GM19238 (cell line): Measurements from ENCODE around the gene TTC7B.
A peak's percentile ranks its signal among the peaks of the same experiment; 100 is the strongest.

Source experiments
- DNase-seq: peaks from one replicate; pipeline ENCODE4 v3.0.0; 2011; ENCODE audit warnings: low spot score; ENCODE audit not compliant: insufficient read length

Gene TTC7B

DNA sequence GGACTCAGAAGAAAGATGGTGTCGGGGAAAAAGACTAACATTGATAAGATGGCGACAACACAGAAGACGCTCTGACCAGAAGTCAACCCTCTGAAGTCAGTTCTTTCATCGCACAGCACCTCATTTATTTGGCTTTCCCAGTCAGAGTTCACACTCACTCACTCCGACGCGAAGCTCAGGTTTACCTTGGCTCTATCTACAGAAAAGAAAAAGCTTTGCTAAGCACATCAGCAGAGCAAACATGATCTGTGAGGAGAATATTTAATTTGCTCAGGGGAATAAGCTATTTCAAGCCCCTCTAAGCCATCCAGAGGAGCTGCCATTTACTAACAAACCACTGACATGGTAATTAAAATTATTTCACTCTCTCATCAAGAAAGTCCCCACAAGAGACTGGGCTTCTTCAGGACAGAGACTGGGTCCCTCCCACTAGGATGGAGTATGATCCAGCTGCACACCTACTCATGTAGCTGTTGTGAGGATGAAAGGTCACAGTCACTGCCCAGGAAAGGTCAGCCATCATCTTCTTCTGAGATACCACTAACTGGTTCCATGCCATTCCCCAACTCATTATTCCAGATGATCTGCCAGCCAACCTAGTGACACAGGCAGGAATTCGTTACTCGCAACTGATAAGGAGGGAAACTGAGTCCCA is 111.4 kb downstream of the TTC7B start:
- DNase-seq: no peak

DNA sequence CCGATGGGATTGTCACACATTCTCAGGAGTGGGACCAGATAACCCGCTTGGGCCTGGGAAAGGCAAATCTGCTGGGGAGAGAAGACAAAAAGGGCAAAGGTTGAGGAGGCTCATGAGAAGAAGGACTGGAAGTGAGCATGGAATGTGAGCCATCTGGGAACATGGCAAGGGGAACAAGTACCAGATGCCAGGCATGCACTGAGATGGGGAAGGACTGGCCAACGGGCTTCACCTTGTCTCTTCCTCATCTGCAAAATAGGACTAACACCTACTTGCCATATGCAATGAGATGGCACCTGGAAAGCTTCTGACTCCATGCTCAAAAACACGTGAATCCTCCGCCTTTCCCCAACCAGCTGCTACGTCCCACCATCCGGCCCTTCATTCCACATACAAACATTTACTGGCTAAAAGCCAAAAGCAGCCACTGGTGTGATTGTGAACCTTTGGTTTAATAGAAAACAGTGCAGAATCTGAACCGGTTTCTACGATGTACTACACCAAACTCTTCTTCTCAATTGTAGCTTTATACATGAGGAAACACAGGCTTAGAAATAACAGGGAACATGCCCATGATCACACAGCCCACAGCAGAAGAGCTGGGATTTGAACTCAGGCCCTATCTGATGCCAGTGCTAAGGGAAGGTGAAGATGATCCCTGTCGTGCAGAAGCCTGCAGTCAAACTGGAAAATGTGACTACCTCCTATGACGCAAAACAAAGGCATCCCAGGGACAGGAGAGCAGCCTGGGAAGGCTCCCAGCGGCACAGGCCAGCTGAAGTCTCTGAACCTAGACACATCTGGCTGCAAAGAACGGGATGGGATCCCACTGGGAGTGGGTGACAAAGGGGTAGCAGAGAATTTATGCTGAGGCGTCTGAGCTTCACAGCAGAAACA is 112.1 kb downstream of the TTC7B start:
- DNase-seq: no peak

DNA sequence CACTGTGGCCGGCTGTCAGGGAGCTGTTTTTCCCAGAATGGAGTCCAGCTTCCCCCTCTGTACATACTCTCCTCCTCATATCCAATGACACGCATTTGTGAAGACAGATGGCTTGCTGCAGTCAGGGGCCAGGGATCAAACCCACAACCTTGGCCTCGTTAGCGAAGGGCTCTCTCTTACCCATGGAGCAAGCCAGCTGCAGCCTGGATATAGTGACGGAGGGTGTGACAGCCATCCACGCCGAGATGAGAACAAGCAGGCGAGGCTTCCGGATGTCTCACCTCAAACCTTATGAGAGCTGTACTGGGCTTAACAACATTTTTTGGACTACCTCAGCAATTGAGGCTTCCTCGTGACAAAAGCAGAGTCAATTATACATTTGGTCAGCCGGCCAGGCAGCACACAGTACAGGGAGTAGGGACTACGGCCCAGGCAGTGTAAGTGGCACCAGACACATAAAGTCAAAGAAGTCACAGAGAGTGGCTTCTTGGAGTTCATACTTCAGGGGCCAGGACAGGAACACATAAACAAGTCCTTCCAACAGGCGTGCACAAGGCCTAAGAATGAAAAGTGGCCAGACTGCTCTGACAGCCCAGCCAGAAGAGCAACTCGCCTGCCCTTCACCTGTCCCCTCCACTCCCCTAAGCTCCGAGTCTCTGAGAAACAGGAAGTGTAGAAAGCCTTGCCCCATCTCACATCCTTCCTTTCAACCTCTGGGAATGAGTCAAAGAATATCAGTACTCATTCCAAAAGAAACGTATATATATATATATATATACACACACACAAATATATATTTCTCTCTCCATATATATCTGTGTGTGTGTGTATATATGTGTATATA is 115.1 kb downstream of the TTC7B start:
- DNase-seq: no peak

DNA sequence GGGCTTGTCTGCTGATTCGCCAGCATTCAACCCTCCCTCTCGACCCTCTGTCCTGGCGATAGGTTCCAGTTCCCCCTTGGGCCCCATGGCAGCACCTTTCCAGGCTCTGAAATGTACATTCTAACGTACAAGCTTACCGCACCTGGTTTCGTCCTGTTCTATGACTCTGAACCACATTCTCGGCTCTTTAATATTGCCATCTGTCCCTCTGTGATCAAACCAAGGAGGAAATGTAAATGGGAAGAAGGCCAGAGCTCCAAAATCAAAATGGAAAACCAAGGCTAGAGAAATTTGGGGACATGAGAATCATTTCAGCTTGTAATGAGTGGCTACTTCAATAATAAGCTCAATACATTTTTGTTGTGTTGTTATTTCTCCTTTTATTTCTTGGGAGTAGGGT is 117.2 kb downstream of the TTC7B start:
- DNase-seq: no peak

DNA sequence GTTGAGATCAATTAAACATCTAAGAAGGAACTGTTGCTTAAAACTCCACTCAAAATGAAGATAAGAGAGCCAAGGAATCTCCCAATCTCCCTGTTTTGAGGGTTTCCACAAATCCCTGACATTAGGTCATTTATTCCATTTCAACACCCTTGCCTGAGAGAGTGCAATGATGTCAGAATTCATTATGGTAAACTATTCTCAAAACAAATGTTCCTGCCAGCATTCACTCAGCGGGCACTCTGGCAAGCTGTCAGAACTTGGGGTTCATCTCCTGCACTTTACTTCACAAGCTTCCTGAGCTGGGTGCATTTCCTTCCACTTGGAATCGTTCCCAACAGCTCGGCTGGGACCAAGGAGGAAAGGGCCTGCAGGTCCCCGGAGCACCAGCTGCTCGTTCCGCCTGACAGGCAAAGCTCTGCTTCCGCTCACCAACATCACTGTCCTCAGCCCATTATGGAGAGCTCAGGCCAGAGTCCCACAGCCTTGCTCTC is 117.8 kb downstream of the TTC7B start:
- DNase-seq: no peak

DNA sequence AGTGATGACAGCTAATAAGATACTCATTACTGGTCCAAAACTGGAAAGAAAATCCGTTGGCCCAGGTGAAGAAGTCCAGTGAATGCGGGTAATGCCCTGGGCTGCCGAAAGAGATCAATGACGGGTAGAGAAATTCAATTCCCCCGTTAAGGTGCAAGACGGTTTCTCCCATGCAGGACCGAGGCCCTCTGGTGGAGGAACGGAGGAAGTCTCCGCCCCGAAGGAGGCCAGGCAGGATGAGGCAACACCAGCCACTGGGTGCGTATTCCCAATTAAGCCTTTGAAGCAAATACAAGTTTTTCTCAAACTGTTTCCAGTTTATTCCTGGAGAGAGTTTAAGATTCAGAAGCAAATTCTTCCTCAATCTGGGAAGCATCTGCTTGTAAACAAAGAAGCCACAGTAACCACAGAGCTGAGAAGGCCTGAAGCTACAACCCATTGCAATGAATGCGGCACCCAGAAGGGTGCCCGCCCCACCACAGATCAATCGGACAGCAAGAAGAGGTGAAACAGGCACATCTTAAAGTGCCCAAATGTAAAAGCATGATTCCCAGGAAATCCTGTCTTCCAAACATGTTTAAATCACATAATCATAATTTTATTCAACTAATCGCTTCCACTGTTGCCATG is 118.5 kb downstream of the TTC7B start:
- DNase-seq: peak; percentile 63

DNA sequence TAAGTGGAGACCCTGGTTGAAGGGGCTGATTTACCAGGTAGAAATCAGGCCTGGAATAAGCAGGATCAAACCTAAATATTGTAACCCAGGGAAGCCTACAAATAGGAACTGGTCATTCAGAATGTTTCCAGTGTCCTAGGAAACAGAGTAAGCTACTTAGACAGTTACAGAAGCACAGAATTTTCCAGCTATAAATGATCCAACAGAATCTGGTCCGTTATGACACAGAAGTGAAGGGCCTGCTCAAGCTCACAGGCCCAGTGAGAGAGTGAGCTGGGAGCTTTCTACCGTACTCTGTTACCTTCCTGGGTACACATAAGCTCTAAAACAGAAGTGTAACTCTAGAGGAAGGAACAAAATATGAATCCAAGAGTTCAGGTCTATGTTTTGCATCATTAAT is 119.1 kb downstream of the TTC7B start:
- no peak for DNase-seq

DNA sequence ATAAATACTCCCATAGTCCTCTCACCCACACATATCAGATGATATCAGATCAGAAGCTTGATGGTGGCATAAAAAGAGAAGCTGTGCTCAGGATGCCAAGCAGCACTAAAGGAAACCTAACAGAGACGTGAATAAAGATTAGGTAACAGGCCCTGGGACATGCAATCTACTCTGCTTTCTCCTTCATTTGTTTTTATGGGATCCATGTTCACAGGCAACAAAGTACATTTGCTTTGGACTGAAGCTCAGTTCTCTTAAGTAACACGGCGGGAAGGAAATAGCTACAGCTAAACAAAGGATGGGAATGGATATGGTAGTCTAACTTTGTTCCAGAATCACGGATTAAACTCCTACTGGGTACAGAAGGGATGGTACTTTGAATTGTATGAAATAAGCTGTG is 119.5 kb downstream of the TTC7B start:
- DNase-seq: no peak

DNA sequence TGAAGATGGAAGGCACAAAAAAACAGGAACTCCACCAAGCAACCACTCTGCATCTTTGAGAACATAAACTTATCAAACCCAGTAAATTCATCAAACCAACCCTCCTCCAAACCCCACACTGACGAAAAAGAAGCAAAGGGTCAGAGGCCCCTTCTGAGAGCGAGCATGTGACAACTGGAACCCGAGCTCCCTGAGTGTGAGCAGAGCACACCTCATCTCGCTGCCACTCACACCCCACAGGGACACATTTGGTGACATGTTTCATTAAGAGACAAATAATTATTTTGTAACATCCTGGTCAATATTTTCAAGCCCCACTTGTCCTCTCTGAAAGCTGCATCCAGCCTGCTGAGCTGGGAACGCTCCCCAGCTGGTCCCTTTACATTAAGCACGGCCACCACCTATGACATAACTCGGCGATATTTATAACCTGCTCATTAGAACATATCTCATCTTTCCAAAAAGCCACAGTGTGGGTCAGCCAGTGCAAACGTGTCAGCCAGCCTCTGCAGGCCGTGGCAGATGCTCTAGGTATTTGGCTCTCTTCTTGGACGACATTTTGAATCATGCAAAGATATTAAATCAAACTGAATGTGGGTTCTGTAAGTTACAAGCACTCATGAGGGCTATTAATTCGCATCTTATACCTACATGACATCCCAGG is 120.1 kb downstream of the TTC7B start:
- DNase-seq: no peak

DNA sequence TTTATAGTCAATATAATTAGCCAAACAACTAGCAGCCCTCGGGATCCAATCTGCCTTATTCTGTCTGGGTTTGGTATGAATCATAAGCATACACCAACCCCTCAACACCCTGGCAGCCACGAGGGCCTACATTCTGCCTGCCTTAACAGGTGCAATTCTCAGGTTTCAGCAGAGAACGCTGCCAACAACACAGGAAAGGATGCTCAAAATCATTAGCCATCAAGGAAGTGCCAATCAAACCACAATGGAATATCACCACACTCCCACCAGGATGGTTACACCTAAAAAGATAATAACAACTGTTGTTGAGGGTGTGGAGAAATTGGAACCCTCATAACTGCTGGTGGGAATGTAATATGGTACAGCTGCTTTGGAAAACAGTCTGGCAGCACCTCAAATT is 122.8 kb downstream of the TTC7B start:
- no peak for DNase-seq

DNA sequence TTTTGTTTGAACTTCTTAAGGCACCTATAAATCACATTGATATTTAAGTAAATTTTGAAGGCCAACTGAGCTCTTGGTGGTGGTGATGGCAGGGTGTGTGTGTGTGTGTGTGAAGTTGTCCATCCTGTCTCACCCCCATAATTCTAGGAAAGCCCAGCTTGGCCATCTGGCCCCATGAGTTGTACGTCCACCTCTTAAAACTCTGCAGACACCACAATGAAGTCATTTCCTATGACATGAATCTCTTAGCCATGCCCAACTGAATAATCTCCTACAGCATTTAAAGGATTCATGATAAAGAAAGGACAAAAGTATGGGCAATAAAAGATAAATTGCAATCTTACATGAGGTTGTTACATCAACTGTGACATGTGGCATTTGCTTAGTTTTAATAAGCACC is 123.4 kb downstream of the TTC7B start:
- no peak for DNase-seq

DNA sequence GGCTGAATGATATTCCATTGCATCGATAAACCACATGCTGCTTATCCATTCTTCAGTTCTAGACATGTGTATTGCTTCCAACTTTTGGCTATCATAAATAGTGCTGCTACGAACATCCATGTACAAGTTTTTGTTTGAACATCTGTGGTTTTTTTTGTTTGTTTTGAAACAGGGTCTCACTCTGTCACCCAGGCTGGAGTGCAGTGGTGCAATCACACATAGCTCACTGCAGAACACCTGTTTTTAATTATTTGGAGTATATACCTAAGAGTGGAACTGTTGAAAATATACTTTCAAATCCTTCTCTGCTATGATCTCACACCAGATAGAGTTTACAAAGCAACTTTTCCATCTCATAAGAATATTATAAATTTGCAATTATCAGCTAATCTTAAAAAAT is 124.2 kb downstream of the TTC7B start:
- DNase-seq: no peak

DNA sequence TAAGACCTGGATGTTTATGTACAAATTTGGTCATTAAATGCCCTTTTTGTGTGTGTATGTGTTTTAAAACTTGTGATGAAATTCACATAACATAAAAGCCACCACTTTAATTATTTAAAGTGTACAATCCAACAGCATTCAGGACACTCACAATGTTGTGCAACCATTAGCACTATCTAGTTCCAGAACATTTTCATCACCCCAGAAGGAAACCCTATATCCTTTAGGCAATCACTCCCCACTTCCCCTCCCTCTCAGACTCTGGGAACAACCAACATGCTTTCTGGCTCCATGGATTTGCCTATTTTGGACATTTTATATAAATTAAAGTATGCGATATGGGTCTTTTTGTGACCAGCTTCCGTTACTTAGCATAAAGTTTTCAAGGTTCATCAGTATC is 124.6 kb downstream of the TTC7B start:
- no peak for DNase-seq

DNA sequence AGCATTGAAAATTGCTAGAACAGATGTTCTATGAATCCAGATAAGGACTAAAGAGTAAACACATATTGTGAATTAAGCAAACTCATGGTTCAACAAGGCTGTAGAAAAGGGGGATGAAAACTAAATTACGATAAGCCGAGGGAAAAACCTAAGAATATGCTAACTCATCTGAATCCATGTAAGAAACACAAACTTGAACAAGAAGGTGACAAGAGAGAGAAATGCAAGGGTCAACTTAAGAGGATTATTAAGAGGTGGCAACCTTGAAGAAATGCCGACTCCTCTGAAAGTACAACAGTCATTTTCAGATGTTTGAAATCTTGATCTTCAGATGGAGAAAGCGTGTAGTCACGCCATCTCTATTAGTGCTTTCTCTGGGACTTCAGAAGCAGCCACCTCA is 128.6 kb downstream of the TTC7B start:
- DNase-seq: no peak

DNA sequence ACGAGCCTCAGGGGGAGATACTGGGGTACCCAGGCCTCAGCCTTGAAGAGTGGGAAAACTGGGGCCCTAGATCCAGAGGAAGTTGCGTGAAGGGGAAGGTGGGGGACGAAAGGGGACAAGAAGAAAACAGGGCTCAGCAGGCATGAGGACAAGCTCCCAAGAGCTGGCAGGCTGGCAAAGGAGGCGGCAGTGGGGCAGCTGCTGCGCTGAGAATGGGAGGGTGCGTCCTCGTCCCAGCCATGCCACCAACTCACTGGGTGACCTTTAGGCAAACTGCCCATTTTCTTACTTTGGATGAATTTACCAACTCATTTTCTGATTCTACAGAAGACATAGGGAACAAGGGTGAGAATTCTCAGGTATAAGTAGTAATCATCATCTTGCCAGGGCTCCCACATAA is 133.6 kb downstream of the TTC7B start:
- DNase-seq: no peak

DNA sequence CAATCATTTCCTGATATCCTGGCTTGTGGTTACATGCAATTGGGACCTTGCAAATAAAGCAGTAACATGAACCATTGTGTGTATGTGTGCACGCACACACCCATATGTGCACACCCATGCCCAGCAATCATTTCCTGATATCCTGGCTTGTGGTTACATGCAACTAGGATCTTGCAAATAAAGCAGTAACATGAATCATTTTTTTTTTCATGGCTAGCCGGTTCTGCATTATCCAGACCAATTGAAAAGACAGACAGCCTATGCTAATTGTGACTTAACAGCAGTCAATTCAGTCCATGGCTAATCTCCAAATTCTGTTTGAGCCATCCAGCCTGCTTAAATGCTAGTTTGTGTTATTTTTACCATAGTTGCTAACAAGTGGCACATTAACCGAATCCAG is 134.3 kb downstream of the TTC7B start:
- no peak for DNase-seq

DNA sequence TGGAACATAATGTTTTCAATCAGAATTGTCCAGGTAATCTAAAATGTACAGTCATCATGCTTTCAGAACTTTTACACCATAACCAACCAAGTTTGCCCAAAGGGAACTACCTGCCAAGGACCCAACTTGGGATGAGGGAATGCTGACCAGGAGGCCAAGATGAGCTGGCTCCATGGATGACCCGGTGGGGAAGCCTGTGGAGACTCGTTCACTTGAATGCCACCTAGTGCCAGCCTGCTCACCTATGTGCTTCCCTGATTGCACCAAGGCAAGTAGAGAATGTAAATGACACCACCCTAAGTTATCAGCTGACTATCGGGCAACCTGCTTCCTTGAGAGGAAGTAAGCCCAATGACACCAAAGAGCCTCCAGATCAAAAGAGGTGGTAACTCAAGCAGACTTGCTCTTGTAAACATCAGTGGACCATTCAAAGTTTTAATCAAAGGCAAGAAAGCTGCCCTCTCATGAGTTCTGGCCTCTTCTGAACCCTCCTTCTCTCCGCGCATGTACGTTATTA is 137.3 kb downstream of the TTC7B start:
- no peak for DNase-seq

DNA sequence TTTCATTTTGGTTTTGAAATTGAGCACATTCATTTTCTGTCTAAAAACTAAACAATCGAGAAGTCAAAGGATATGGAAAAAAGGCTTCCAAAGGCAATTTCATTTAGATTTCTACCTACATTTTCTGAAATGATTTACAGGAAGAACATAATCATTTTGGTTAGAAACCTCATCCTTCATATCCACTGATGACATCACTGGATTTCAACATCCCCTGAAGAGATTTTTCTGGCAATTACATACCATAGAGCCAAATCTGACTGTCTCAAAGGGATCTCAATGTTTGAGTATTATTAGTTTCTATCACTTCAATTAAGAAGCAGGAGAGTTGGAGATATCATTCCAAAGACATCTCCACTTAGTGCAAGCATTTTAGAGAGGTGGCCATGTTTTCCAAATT is 137.8 kb downstream of the TTC7B start:
- no peak for DNase-seq

DNA sequence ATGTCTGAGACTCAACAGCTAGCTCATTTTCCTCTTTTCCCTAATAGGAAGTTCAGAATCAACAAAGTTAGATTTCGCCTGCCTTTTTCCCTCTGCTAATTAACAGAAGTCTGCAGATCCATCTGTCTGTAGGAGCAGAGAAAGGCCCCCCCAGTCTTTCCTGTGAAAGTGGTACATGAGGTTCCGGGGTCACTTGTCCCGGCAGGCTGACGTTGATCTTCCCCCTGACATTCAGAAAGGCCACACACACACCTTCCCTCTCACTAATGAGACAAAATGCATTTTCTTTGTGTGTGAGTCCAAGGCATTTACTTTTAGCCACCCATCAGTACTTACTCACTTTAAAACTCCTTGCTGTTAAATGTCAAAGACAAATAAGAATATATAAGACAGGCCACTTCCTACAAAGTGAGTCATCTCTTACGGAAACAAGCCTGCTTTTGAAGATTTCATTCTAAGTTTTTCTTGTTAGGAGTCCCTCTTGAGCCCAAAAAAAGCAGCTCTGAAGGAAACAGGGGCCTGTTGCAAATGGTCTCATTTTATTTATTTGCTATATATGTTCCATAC is 138.7 kb downstream of the TTC7B start:
- DNase-seq: no peak

DNA sequence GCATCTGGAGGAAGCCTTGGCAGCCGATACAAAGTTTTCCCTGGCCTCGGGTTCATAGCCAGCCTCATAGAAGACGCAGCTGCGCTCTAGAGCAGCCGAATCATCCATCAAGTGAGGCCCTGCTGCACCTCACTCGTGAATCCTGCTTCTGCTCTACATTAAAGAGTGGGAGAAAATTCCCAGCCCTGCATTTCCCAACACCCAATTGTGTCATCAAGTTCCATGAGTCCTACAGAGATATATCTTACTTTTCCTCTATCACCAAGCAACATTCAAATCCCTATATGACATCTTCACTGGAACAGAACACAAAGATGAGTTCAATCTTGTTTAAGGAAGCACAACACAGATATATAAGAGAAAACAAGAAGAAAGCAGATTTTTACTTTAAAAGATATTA is 139.3 kb downstream of the TTC7B start:
- DNase-seq: no peak
